Measurements from ENCODE around the gene EYS.
"Not testable (repeated sequence)": the region's sequence is repeated elsewhere in the genome, so short reads cannot be mapped to it uniquely, and the experiment has no call there.

The EYS gene

DNA sequence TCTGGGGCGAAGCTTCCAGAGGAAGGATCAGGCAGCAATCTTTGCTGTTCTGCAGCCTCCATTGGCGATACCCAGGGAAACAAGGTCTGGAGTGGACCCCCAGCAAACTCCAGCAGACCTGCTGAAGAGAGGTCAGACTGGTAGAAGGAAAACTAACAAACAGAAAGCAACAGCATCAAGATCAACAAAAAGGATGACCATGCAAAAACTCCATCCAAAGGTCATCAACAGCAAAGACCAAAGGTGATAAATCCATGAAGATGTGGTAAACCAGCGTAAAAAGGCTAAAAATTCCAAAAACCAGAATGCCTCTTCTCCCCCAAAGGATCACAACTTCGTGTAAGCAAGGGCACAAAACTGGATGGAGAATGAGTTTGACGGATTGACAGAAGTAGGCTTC, 1818.6 kb downstream of the EYS start:
- ChIA-PET CTCF (interaction anchor here (1.2 to 1.3 kb wide), 2 partner anchors 9 to 10 kb away, joined by 3 read pairs; no protein-coding TSS in a partner anchor), POLR2A (no interaction called here)
- no peak for DNase-seq (ENCODE audit: extremely low spot score)
- TF ChIP-seq, protein P1, sequence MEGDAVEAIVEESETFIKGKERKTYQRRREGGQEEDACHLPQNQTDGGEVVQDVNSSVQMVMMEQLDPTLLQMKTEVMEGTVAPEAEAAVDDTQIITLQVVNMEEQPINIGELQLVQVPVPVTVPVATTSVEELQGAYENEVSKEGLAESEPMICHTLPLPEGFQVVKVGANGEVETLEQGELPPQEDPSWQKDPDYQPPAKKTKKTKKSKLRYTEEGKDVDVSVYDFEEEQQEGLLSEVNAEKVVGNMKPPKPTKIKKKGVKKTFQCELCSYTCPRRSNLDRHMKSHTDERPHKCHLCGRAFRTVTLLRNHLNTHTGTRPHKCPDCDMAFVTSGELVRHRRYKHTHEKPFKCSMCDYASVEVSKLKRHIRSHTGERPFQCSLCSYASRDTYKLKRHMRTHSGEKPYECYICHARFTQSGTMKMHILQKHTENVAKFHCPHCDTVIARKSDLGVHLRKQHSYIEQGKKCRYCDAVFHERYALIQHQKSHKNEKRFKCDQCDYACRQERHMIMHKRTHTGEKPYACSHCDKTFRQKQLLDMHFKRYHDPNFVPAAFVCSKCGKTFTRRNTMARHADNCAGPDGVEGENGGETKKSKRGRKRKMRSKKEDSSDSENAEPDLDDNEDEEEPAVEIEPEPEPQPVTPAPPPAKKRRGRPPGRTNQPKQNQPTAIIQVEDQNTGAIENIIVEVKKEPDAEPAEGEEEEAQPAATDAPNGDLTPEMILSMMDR (IDR thresholded peaks at IDR 0.05; ENCODE audit: control extremely low read depth, extremely low read depth, low read depth, missing control alignments): no peak

DNA sequence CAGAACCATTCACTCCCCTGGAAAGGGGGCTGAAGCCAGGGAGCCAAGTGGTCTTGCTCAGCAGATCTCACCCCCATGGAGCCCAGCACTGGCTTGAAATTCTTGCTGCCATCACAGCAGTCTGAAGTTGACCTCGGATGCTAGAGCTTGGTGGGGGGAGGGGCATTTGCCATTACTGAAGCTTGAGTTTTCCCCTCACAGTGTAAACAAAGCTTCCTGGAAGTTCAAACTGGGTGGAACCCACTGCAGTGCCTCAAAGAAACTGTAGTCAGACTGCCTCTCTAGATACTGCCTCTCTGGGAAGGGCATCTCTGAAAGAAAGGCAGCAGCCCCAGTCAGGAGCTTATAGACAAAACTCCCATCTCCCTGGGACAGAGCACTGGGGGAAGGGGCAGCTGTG, 1819.2 kb downstream of the EYS start:
- POLR2A ChIA-PET; DNase-seq (ENCODE audit: extremely low spot score): not testable (repeated sequence)
- CTCF ChIA-PET: interaction anchor here (1.2 kb wide), 1 partner anchor 10 kb away, joined by 3 read pairs; no protein-coding TSS in a partner anchor

DNA sequence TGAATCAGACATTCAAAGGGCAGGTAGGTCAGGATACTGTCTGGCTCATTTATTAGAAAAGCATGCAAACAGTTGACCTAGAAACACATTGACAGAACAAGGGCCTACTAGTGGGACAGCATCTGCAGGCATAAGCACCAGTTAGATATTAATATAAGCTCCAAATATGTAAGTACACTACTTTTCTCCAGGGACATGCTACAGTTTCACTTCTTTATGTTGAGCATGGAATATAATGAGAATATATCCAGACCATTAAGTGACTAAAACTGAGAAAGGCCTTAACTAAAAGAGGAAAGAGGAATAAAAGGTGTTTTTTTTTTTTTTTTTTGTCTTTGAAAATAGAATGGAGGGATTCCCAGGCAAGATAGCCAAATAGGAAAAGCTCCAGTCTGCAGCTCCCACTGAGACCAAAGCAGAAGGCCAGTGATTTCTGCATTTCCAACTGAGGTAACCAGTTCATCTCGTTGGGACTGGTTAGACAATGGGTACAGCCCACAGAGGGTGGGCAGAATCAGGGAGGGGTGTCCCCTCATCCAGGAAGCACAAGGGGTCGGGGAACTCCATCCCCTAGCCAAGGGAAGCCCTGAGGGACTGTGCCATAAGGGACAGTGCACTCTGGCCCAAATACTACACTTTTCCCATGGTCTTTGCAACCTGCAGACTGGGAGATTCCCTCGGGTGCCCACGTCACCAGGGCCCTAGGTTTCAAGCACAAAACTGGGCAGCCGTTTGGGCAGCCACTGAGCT, 1819.8 kb downstream of the EYS start:
- TF ChIP-seq, protein P1 (IDR thresholded peaks at IDR 0.05; ENCODE audit: control extremely low read depth, extremely low read depth, low read depth, missing control alignments): no peak
- CTCF ChIA-PET: interaction anchor here (1.0 kb wide), 1 partner anchor 9 kb away, joined by 3 read pairs; no protein-coding TSS in a partner anchor
- DNase-seq (ENCODE audit: extremely low spot score): no peak

DNA sequence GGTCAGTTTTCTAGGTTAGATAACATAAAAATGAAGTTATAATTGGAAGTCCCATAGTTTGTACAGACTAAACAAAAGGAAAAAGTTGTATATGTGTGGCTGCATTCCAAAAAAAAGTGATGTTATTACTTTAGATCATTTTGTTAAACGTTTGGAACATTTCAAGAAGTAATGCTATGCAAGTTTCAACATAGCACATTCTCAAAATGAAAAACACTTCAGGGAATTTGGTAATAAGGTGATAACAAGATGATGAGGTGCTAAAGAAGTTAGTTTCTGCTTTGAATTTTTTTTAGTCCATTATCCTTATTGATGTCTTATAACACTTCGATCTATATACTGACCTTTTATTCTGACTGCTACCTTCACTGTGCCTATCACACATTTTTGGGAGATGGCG, 1820.7 kb downstream of the EYS start:
- DNase-seq (ENCODE audit: extremely low spot score): no peak
- POLR2A ChIA-PET: no interaction called here
- TF ChIP-seq, protein P1 (IDR thresholded peaks at IDR 0.05; ENCODE audit: control extremely low read depth, extremely low read depth, low read depth, missing control alignments): no peak
- CTCF ChIA-PET: interaction anchor here (1.0 kb wide), 1 partner anchor 8 kb away, joined by 3 read pairs; no protein-coding TSS in a partner anchor

More for the DNA sequence above, 1819.8 kb downstream of the EYS start:
- POLR2A ChIA-PET: no interaction called here

DNA sequence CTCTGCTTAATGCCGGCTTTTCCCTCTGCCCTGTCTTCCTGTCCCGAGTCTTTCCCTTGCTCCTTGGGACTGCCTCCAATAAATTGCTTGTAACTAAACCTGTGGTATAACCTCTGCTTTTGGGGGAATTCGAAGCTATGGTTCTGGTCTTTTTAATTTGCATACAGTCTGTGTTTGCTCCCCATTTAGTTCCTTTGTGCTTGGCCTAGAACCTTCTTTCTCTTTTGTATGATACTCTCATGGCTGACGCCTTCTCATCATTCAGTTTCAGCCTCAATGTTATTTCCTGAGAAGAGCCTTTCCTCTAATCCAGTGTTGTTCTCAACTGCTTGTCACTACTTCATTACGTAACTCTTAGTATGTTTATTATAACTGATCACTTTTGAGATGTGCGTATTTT, 1823.4 kb downstream of the EYS start:
- TF ChIP-seq, protein P1 (IDR thresholded peaks at IDR 0.05; ENCODE audit: control extremely low read depth, extremely low read depth, low read depth, missing control alignments): no peak
- ChIA-PET POLR2A (no interaction called here), CTCF (interaction anchor here (0.8 kb wide), 1 partner anchor 447 kb away, joined by 3 read pairs; no protein-coding TSS in a partner anchor)
- DNase-seq (ENCODE audit: extremely low spot score): no peak

DNA sequence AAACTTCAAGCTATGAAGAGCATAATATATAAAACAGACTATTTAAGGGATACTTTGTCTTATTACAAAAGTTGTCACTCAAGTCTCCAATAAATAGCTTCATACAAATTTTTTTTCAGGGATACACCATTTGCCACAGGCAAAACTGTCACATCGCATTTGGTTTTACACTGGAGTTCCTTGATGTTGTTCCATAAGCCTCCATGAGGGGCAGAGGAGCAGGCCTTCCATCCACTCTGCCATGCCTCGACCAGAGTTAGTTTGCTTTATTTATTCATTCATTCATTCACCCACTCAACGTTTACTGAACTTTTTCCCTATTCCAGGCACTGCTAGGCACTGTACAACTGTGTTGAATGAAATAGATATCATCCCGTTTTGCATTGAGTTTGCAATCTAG, 1824.8 kb downstream of the EYS start:
- ChIA-PET POLR2A (no interaction called here), CTCF (no interaction called here)
- DNase-seq (ENCODE audit: extremely low spot score): no peak
- TF ChIP-seq, protein P1 (IDR thresholded peaks at IDR 0.05; ENCODE audit: control extremely low read depth, extremely low read depth, low read depth, missing control alignments): no peak

DNA sequence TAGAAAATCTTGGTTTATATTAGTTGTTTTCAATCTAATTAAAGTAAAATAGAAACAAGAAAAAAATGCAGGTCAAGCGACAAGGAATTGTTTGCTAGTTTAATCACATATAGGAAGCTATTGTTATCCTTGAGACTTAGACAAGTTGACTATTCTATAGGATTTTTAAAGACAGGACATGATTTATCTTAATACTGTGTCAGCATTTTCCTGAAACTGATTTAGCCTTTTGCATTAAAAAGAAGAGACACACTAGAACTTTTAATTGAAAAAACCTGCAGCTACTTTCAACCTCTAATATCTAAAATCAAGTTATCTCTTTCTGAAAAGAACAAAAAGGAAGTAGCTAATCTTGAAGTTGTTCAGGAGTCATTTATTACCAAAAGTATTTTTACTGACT, 1825.2 kb downstream of the EYS start:
- TF ChIP-seq, protein P1 (IDR thresholded peaks at IDR 0.05; ENCODE audit: control extremely low read depth, extremely low read depth, low read depth, missing control alignments): no peak
- CTCF ChIA-PET: no interaction called here
- DNase-seq (ENCODE audit: extremely low spot score): no peak
- POLR2A ChIA-PET: no interaction called here

Measured in GM10248 (cell line).